IMR-90 (cell line): ENCODE data around the gene TENT4B. TPM values are rescaled to one million over a fixed set of nuclear protein-coding genes. Genes with fewer than 3 reads are reported as not detected.

ENCODE experiments used
- ATAC-seq: fragments of 200-7000 bp; cut with Tn5 transposase; 2 replicates; pipeline ENCODE4 v1.9.1; 2020; ENCODE audit warnings: low read depth, mild to moderate bottlenecking, moderate library complexity
- BruUV-seq: library from RNA; stranded (reverse); fragments of 400-500 nt; replicated peaks from 2 replicates; lab custom pipeline; 2021; lab: Mats Ljungman, UMichigan
- CTCF ChIA-PET: fragments of 300-600 bp; formaldehyde crosslinking; extraction: SDS; loops from one replicate; lab custom pipeline; 2021; ENCODE audit warnings: antibody characterized with exemption; lab: Yijun Ruan, JAX
- POLR2A ChIA-PET: fragments of 300-600 bp; sonication (Branson Sonifier 250); formaldehyde crosslinking; loops from one replicate; lab custom pipeline; 2022; ENCODE audit warnings: antibody characterized with exemption; ENCODE audit not compliant: unreplicated experiment; lab: Charles Lee
- DNase-seq: peaks from one replicate; pipeline ENCODE4 v3.0.0; 2013
- H2AFZ ChIP-seq: replicated peaks from 2 replicates; pipeline ENCODE3; 2013; ENCODE audit warnings: low read length, mild to moderate bottlenecking; ENCODE audit not compliant: poor library complexity
- H2AK5ac ChIP-seq: 2 replicates; pipeline ENCODE4 v1.6.1; 2013; ENCODE audit warnings: low read depth, low read length, inconsistent platforms
- H2AK9ac ChIP-seq: replicated peaks from 2 replicates; pipeline ENCODE3; 2013; ENCODE audit warnings: mild to moderate bottlenecking, low read depth, low read length, moderate library complexity; ENCODE audit not compliant: poor library complexity
- H2BK120ac ChIP-seq: 2 replicates; pipeline ENCODE4 v1.6.1; 2013; ENCODE audit warnings: low read depth, low read length, inconsistent platforms
- H2BK15ac ChIP-seq: 3 replicates; pipeline ENCODE4 v1.6.1; 2013; ENCODE audit warnings: low read depth, low read length, inconsistent platforms
- H2BK20ac ChIP-seq: 2 replicates; pipeline ENCODE4 v1.6.1; 2013; ENCODE audit warnings: low read depth, mild to moderate bottlenecking, inconsistent platforms, low read length, moderate library complexity
- H2BK5ac ChIP-seq: 2 replicates; pipeline ENCODE4 v1.6.1; 2013; ENCODE audit warnings: mild to moderate bottlenecking, low read depth, low read length, inconsistent platforms; ENCODE audit not compliant: poor library complexity, severe bottlenecking
- H3K14ac ChIP-seq: replicated peaks from 2 replicates; pipeline ENCODE4 v1.6.1; 2013; ENCODE audit warnings: low read depth, low read length, inconsistent platforms
- H3K18ac ChIP-seq: 2 replicates; pipeline ENCODE4 v1.6.1; 2013; ENCODE audit warnings: low read depth, low read length, control low read depth
- H3K23ac ChIP-seq: 2 replicates; pipeline ENCODE4 v1.6.1; 2013; ENCODE audit warnings: low read depth, low read length, inconsistent platforms
- H3K27ac ChIP-seq: 2 replicates; pipeline ENCODE4 v1.5.1; 2013; ENCODE audit warnings: mild to moderate bottlenecking, control low read depth, low read length; ENCODE audit not compliant: insufficient read depth
- H3K27me3 ChIP-seq: 2 replicates; pipeline ENCODE4 v1.6.1; 2013; ENCODE audit warnings: low read length; ENCODE audit not compliant: control insufficient read depth, insufficient read depth
- H3K36me3 ChIP-seq: 2 replicates; pipeline ENCODE4 v1.6.1; 2013; ENCODE audit warnings: low read length, mixed read lengths; ENCODE audit not compliant: control insufficient read depth, insufficient read depth
- H3K4ac ChIP-seq: 2 replicates; pipeline ENCODE4 v1.6.1; 2013; ENCODE audit warnings: low read depth, low read length, inconsistent platforms
- H3K4me1 ChIP-seq: 2 replicates; pipeline ENCODE4 v1.6.1; 2013; ENCODE audit warnings: low read length, mixed read lengths; ENCODE audit not compliant: control insufficient read depth, insufficient read depth
- H3K4me2 ChIP-seq: 2 replicates; pipeline ENCODE4 v1.6.1; 2013; ENCODE audit warnings: low read depth, mild to moderate bottlenecking, control low read depth, low read length, moderate library complexity
- H3K4me3 ChIP-seq: 2 replicates; pipeline ENCODE4 v1.5.1; 2013; ENCODE audit warnings: low read depth, mild to moderate bottlenecking, control low read depth, low read length, moderate library complexity; ENCODE audit not compliant: insufficient read depth
- H3K56ac ChIP-seq: 2 replicates; pipeline ENCODE4 v1.6.1; 2013; ENCODE audit warnings: low read length, inconsistent platforms; ENCODE audit not compliant: insufficient read depth; ENCODE audit errors: extremely low read depth
- H3K79me1 ChIP-seq, 2 experiments: 2 replicates each; pipeline ENCODE4 v1.6.1; 2013; ENCODE audit warnings: low read length in 2 of 2, inconsistent platforms in 1 of 2, low read depth in 1 of 2
- H3K9ac ChIP-seq: 2 replicates; pipeline ENCODE4 v1.6.1; 2013; ENCODE audit warnings: low read depth, low read length, control low read depth
- H3K9me1 ChIP-seq: 2 replicates; pipeline ENCODE4 v1.6.1; 2013; ENCODE audit warnings: low read length, inconsistent platforms; ENCODE audit not compliant: insufficient read depth
- H3K9me3 ChIP-seq: 2 replicates; pipeline ENCODE4 v1.6.1; 2013; ENCODE audit warnings: low read length; ENCODE audit not compliant: control insufficient read depth, insufficient read depth
- H4K20me1 ChIP-seq: 2 replicates; pipeline ENCODE4 v1.6.1; 2013; ENCODE audit warnings: low read length, inconsistent platforms; ENCODE audit not compliant: insufficient read depth
- H4K5ac ChIP-seq: 2 replicates; pipeline ENCODE4 v1.6.1; 2013; ENCODE audit warnings: mild to moderate bottlenecking, low read depth, low read length, control low read depth
- H4K8ac ChIP-seq, 2 experiments: 2 replicates each; pipeline ENCODE4 v1.6.1; 2013; ENCODE audit warnings: low read depth in 2 of 2, low read length in 2 of 2, control low read depth in 1 of 2, inconsistent platforms in 1 of 2
- H4K91ac ChIP-seq: 2 replicates; pipeline ENCODE4 v1.6.1; 2013; ENCODE audit warnings: low read depth, low read length, inconsistent platforms; ENCODE audit not compliant: insufficient read depth
- BHLHE40 ChIP-seq: fragments of 150-350 bp; IDR thresholded peaks from 2 replicates; pipeline ENCODE4 v1.6.1; 2016; ENCODE audit warnings: mild to moderate bottlenecking, low read depth, low read length
- CEBPB ChIP-seq: IDR thresholded peaks from 2 replicates; pipeline ENCODE4 v1.6.1; 2012; ENCODE audit warnings: low read depth, low read length, improper control_type of control experiment
- CHD1 ChIP-seq: IDR thresholded peaks from 2 replicates; pipeline ENCODE4 v1.6.1; 2012; ENCODE audit warnings: low read depth, low read length, improper control_type of control experiment
- FOS ChIP-seq: fragments of 150-350 bp; IDR thresholded peaks from 2 replicates; pipeline ENCODE4 v1.6.1; 2016; ENCODE audit warnings: low read depth, low read length
- MAFK ChIP-seq: IDR thresholded peaks from 2 replicates; pipeline ENCODE4 v1.6.1; 2012; ENCODE audit warnings: low read depth, low read length, improper control_type of control experiment
- MAZ ChIP-seq: IDR thresholded peaks from 2 replicates; pipeline ENCODE4 v1.6.1; 2012; ENCODE audit warnings: low read depth, mild to moderate bottlenecking, low read length, improper control_type of control experiment, moderate library complexity, borderline replicate concordance
- POLR2A ChIP-seq: IDR thresholded peaks from 2 replicates; pipeline ENCODE4 v1.6.1; 2012; ENCODE audit warnings: mild to moderate bottlenecking, low read depth, low read length
- RAD21 ChIP-seq: IDR thresholded peaks from 2 replicates; pipeline ENCODE4 v1.6.1; 2012; ENCODE audit warnings: low read length, improper control_type of control experiment
- RCOR1 ChIP-seq: IDR thresholded peaks from 2 replicates; pipeline ENCODE4 v1.6.1; 2012; ENCODE audit warnings: mild to moderate bottlenecking, low read length, improper control_type of control experiment; ENCODE audit not compliant: insufficient replicate concordance
- RFX5 ChIP-seq: IDR thresholded peaks from 2 replicates; pipeline ENCODE4 v1.8.0; 2012; ENCODE audit warnings: low read depth, mild to moderate bottlenecking, low read length, moderate library complexity
- SMC3 ChIP-seq: fragments of 150-350 bp; IDR thresholded peaks from 2 replicates; pipeline ENCODE4 v1.6.1; 2016; ENCODE audit warnings: low read depth, mild to moderate bottlenecking, antibody characterized with exemption, low read length, moderate library complexity
- WGBS, 2 experiments: methylation state at CpG; one replicate each; pipeline versions ENCODE4 v1.1.5 to v1.1.7; 2013; ENCODE audit warnings: missing lambda C conversion rate in 2 of 2; ENCODE audit not compliant: insufficient read length in 1 of 2; ENCODE audit errors: extremely low coverage in 2 of 2; 5-methylcytosine and 5-hydroxymethylcytosine counted together
- dilution Hi-C: fragments of 300-500 bp; cut with HindIII; formaldehyde crosslinking; loops from one replicate; pipeline ENCODE4 v1.14.3; 2018; ENCODE audit warnings: low sequenced_read_pairs; ENCODE audit not compliant: unreplicated experiment
- in situ Hi-C: fragments of 300-500 bp; cut with MboI; formaldehyde crosslinking; loops from 3 replicates; pipeline ENCODE4 v1.14.3; 2019; ENCODE audit warnings: low sequenced_read_pairs, inconsistent platforms, mixed read lengths
- intact Hi-C: fragments of 100-400 bp; cut with micrococcal nuclease; formaldehyde crosslinking; loops from 2 replicates; pipeline ENCODE4 v1.10.0; 2022
- polyA plus RNA-seq, 3 experiments: library from polyadenylated mRNA; depleted of rRNA; stranded (reverse); fragments of >200 nt; gene quantifications; 2 replicates each; pipeline ENCODE4 v1.2.3, GENCODE V29; 2012; ENCODE audit warnings: low replicate concordance in 1 of 3
- total RNA-seq: library from RNA; depleted of rRNA; stranded (reverse); fragments of >200 nt; gene quantifications from 2 replicates; pipeline ENCODE4 v1.2.3, GENCODE V29; 2012
- TF ChIP-seq, protein P1 (sequence below): conservative IDR thresholded peaks from 2 replicates; pipeline ENCODE4 v1.5.1; 2012; ENCODE audit warnings: mild to moderate bottlenecking, low read depth, low read length, improper control_type of control experiment
- TF ChIP-seq, protein P2 (sequence below): fragments of 150-350 bp; IDR thresholded peaks from 2 replicates; pipeline ENCODE4 v1.6.1; 2017; ENCODE audit warnings: mild to moderate bottlenecking, antibody characterized with exemption, low read length, low read depth
- TF ChIP-seq, protein P3 (sequence below): fragments of 150-350 bp; IDR thresholded peaks from 2 replicates; pipeline ENCODE4 v1.6.1; 2016; ENCODE audit warnings: low read depth, mild to moderate bottlenecking, low read length, moderate library complexity, borderline replicate concordance

TENT4B gene
- total and polyA plus RNA-seq, 2 of the 4 experiments (the other 2 are of a cell fraction) = 4.1 to 7.0 TPM

DNA sequence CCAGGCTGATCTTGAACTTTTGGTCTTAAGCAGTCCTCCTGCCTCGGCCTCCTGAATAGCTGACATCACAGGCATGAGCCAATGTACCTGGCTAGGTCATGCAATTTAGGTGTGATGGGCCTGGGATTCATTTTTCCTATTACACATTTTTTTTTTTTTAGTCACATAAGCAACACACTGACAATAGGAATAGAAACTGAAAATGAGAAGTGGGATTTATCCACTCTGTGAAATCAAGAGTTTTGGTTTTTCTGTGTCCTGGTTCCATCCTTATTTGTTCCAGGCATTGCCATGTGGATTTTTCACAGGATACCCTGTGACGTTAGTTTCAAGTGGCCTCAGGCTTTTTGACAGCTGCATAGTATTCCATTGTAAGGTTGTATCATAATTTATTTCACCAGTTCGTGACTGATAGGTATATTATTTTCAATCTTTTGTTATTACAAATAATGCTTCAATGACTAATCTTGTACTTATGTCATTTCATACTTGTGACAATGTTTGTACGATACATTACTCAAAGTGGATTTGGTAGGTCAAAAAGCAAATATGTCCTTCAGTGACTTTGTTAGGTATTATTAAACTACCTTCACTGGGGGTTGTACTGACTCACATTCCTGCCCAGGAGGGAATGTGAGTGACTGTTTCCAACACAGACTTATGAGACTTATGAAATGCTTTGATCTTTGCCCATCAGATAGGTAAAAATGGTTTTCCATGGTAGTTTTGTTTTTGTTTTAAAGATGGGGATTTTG is 123.9 kb downstream of the TENT4B start:
- Histone ChIP-seq H4K5ac (no peak overlapping the region), H4K8ac (no peak overlapping the region), H3K23ac (no peak overlapping the region), H3K9ac (no peak overlapping the region), H2BK5ac (no peak overlapping the region), H4K20me1 (peaks cover 14% of the 10 kb centered on the region; the same call in 1 of the 2 replicates), H4K91ac (no peak overlapping the region), H3K9me3 (0 out of 2 replicates have a peak, but pooled peaks cover 2% of the 10 kb centered on the region), H3K14ac (no peak overlapping the region), H3K9me1 (no peaks in the 10 kb centered on the region), H3K27me3 (no peaks in the 10 kb centered on the region), H3K27ac (no peak overlapping the region), H3K56ac (no peak overlapping the region), H3K18ac (no peak overlapping the region), H2AK5ac (no peak overlapping the region), H3K4me2 (no peak overlapping the region), H3K4me3 (no peak overlapping the region), H2BK120ac (no peak overlapping the region), H3K4me1 (no peaks in the 10 kb centered on the region), H2AFZ (no peak overlapping the region), H2BK15ac (no peak overlapping the region), H2BK20ac (no peak overlapping the region), H3K36me3 (no peaks in the 10 kb centered on the region; the same call in 1 of the 2 replicates), H3K4ac (no peak overlapping the region), H2AK9ac (no peak overlapping the region), H3K79me1 (peaks cover 8 to 31% of the 10 kb centered on the region in 2 experiments; a peak in 3 of 4 replicates)
- ATAC-seq (no peak), DNase-seq (no peak)
- ChIA-PET CTCF (no interaction called here), POLR2A (no interaction called here)
- BruUV-seq = no TSS peak
- intact Hi-C loops = no loop called here
- in situ Hi-C loops = no loop called here
- TF ChIP-seq SMC3 (no peak), BHLHE40 (no peak), FOS (no peak), RAD21 (no peak), MAZ (no peak), RCOR1 (no peak), MAFK (no peak), POLR2A (no peak), CHD1 (no peak), CEBPB (no peak), RFX5 (no peak)
- TF ChIP-seq, protein P1, sequence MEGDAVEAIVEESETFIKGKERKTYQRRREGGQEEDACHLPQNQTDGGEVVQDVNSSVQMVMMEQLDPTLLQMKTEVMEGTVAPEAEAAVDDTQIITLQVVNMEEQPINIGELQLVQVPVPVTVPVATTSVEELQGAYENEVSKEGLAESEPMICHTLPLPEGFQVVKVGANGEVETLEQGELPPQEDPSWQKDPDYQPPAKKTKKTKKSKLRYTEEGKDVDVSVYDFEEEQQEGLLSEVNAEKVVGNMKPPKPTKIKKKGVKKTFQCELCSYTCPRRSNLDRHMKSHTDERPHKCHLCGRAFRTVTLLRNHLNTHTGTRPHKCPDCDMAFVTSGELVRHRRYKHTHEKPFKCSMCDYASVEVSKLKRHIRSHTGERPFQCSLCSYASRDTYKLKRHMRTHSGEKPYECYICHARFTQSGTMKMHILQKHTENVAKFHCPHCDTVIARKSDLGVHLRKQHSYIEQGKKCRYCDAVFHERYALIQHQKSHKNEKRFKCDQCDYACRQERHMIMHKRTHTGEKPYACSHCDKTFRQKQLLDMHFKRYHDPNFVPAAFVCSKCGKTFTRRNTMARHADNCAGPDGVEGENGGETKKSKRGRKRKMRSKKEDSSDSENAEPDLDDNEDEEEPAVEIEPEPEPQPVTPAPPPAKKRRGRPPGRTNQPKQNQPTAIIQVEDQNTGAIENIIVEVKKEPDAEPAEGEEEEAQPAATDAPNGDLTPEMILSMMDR = no peak
- TF ChIP-seq, protein P2, sequence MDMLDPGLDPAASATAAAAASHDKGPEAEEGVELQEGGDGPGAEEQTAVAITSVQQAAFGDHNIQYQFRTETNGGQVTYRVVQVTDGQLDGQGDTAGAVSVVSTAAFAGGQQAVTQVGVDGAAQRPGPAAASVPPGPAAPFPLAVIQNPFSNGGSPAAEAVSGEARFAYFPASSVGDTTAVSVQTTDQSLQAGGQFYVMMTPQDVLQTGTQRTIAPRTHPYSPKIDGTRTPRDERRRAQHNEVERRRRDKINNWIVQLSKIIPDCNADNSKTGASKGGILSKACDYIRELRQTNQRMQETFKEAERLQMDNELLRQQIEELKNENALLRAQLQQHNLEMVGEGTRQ = no peak
- TF ChIP-seq, protein P3, sequence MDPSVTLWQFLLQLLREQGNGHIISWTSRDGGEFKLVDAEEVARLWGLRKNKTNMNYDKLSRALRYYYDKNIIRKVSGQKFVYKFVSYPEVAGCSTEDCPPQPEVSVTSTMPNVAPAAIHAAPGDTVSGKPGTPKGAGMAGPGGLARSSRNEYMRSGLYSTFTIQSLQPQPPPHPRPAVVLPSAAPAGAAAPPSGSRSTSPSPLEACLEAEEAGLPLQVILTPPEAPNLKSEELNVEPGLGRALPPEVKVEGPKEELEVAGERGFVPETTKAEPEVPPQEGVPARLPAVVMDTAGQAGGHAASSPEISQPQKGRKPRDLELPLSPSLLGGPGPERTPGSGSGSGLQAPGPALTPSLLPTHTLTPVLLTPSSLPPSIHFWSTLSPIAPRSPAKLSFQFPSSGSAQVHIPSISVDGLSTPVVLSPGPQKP = no peak
- dilution Hi-C loops = no loop called here
- WGBS, 2 experiments = no CpG with 5 or more reads among the region's 4 CpGs
